Vagina (tissue), 2 donors: ENCODE data around the gene XPNPEP2.

ENCODE experiments used
- CTCF ChIP-seq, 3 experiments: fragments of 450-650 bp in 2 of 3; fragments of 200-600 bp in 1 of 3; sonication (generic) in 1 of 3; IDR thresholded peaks; one replicate each; pipeline ENCODE4 v1.5.1; 2017 to 2019; ENCODE audit warnings: antibody characterized with exemption in 3 of 3, mild to moderate bottlenecking in 2 of 3, moderate library complexity in 2 of 3
- POLR2A ChIP-seq, 2 donors: fragments of 450-650 bp; IDR thresholded peaks; one replicate each; pipeline ENCODE4 v1.6.1; 2017; ENCODE audit warnings: antibody characterized with exemption in 2 of 2, mild to moderate bottlenecking in 2 of 2, moderate library complexity in 2 of 2

- no peak for TF ChIP-seq POLR2A (IDR thresholded peaks at IDR 0.05)
- TF ChIP-seq CTCF (IDR thresholded peaks at IDR 0.05) = no peak
Observed at GRCh38 chrX:129793604-129794191, 54.9 kb downstream of the XPNPEP2 start.
